GM21528 (cell line): ENCODE data around the gene HS2ST1.
A peak's percentile ranks its signal among the peaks of the same experiment; 100 is the strongest.
"Not testable (repeated sequence)": the region's sequence is repeated elsewhere in the genome, so short reads cannot be mapped to it uniquely, and the experiment has no call there.

Source experiments
- ATAC-seq: cut with Tn5 transposase; IDR thresholded peaks from one replicate; pipeline ENCODE4 v1.9.1; 2021; ENCODE audit warnings: mild to moderate bottlenecking, moderate library complexity; ENCODE audit not compliant: unreplicated experiment, low FRiP score

The HS2ST1 gene

DNA sequence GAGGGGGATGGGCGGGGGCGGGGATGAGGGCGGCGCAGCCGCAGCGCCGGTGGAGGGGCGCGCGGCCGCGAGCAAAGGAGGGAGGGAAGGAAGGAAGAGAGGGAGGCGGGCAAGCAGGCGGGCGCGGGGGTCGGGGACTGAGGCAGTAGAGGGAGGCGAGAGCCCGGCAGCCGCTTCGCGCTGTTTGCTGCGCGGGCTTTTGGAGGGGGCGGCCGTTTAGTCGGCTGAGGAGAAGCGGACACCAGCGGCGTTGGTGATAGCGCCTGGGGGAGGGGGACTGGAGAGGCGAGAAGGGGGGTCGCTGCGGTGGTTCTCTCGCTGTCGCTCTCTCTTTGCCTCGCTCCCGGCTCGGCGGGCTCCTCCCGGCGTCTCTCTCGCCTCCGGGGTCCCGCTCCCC is at the start of gene HS2ST1:
Gene HS2ST1 (plus strand): TSS at position 35 of the 397 bp plus-strand sequence.
- ATAC-seq, result no peak

DNA sequence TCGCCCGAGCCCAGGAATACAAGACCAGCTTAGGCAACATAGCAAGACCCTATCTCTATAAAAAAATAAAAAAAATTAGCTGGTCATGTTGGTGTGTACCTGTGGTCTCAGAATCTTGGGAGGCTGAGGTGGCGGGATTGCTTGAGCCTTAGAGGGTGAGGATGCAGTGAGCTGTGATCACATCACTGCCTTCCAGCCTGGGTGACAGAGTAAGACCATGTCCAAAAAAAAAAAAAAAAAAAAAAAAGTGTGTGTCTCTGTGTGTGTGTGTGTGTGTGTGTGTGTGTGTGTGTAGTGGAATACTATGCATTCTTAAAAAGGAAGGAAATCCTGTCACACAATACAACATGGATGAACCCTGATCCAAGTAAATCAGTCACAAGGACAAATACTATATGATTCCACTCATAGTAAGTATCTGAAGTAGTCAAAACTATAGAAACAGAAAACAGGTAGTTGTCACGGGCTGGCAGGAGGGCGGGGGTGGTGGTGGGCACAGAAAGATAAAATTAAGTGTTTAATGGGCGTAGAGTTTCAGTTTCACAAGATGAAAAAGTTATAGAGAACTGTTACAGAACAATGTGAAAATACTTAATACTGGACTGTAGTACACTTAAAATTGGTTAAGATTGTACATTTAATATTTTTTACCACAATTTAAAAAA is 48.3 kb upstream of the HS2ST1 start:
- ATAC-seq, result peak; percentile 56

DNA sequence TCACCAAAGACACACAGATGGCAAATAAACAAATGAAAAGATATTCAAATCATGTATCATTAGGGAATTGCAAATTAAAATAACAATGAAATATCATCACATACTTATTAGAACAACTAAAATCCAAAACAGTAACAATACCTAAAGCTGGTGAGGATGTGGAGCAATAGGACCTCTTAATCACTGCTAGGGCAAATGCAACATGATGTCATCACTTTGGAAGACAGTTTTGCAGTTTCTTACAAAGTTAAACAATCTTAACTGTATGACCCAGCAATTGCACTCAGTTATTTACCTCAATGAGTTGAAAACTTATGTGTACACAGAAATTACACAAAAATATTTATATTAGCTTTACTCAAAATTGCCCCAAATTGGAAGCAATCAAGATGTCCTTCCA is 47.8 kb upstream of the HS2ST1 start:
- no peak for ATAC-seq

DNA sequence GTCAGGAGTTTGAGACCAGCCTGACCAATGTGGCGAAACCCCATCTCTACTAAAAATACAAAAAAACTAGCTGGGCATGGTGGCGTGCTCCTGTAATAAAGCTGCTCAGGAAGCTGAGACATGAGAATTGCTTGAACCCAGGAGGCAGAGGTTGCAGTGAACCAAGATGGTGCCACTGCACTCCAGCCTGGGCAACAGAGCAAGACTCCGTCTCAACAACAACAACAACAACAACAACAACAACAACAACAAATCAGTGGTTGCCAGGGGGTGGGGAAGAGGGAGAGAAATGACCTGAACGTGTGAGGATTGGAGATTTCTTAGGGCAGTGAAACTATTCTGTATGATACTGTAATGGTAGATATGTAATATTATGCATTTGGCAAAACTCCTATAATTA is 47.2 kb upstream of the HS2ST1 start:
- ATAC-seq, result not testable (repeated sequence)

DNA sequence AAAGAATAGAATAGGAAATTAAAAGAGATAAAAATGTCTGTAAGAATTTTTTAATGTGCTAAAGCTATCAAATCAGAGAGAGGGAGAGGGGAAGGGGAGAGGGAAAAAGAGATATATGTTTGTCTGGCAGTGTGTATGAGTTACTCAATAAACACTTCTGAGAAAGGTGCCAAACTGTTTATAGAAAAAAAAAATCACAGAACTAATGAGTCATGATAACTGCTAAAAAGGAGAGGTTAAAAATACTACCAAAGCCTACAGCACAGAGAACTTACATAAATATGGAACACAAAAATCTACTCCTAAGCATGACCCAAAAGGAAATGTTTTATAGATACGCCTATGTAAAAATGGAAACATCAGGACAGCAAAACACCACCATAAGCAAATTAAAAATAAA is 46.0 kb upstream of the HS2ST1 start:
- ATAC-seq, result no peak

DNA sequence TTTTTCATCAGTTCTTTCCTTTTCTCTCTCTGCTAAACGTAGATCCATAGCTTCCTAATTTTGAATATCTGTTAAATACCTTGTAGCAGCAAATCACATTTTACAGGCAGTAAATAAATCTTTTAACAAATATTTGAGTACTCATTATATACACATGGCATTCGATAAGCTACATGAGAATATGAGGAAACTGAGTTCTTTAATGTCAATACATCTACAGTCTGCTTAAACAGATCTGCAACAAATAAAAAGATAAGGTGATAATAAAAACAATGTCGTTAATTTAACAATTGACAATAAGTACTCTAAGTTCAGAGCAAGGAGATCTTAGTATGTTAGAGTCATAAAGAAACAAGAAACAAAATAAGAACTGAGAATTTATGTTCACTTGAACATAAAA is 43.4 kb upstream of the HS2ST1 start:
- no peak for ATAC-seq

DNA sequence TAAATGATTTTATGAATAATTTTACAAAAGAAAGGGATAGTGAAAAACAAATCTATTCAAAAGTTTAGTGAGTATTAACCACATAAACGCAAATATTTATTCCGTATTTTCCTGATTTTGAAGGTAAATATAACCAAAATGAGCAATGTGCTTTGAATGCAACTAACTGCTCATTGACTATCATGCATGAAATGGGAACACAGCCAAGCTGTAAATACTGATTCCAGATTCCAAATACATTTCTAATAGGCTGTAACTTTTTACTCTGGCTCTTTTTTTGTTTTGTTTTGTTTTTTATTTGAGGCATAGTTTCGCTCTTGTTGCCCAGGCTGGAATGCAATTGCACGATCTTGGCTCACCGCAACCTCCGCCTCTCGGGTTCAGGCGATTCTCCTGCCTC is 42.3 kb upstream of the HS2ST1 start:
- ATAC-seq, result no peak

DNA sequence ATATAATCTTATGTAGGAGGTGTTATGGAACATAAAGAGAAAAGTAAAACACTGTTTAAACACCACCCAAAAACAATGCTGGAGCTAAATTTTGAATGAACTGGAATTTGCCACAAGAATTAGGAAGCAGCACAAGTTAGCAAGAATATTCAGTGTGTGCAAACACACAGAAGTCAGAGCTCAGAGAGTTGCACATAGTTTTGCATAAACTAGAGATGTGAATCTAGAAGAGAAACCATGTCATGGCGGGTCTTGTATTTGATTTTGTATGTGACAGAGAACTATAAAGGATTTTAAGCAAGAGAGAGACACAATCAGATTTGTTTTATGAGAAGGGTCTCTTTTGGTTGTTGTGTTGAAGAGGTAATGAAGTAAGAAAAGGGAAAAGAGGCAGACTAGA is 38.7 kb upstream of the HS2ST1 start:
- ATAC-seq, result no peak

DNA sequence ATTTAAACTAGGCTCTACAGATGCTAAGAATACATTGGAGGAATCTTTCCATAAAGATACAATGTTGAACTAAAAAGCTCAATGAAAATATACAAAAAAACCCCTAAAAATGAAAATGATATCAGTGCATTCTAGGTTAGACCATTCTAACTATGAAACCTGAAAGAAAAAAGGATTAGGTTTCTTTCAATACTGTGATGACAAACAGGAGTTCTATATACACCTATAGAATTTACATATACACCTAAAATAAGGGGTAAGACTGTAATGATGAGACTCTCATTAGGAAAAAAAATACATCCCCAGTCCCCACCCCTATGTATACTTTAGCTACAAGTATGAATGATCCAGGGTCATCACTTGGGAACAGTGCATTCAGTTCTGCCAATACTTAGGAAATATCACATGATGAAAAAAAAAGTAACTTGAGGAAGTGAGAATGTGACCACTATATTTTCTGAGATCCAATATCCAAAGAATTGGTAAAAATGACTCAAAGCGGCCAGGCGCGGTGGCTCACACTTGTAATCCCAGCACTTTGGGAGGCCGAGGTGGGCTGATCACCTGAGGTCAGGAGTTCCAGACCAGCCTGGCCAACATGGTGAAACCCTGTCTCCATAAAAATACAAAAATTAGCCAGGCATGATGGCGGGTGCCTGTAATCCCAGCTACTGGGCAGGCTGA is 26.8 kb upstream of the HS2ST1 start:
- ATAC-seq, result no peak

DNA sequence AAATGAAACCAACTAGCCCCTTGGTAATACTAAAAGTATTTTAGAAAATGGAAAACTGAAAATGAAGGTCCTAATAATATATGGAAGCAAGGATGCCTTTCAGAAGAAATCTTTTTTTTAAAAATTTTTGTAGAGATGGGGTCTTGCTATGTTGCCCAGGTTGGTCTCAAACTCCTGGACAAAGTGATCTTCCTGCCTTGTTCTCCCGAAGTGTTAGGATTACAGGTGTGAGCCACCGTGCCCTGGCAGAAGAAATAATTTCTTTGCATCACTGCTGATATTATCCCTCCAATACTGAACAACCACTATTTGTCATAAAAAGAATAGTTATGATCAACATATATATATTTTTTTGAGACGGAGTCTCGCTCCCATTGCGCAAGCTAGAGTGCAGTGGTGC is 26.1 kb upstream of the HS2ST1 start:
- no peak for ATAC-seq

DNA sequence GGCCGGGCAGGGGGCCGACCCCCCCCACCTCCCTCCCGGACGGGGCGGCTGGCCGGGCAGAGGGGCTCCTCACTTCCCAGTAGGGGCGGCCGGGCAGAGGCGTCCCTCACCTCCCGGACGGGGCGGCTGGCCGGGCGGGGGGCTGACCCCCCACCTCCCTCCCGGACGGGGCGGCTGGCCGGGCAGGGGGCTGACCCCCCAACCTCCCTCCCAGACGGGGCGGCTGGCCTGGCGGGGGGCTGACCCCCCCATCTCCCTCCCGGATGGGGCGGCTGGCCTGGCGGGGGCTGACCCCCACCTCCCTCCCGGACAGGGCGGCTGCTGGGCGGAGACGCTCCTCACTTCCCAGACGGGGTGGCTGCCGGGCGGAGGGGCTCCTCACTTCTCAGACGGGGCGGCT is 15.0 kb upstream of the HS2ST1 start:
- ATAC-seq, result not testable (repeated sequence)

DNA sequence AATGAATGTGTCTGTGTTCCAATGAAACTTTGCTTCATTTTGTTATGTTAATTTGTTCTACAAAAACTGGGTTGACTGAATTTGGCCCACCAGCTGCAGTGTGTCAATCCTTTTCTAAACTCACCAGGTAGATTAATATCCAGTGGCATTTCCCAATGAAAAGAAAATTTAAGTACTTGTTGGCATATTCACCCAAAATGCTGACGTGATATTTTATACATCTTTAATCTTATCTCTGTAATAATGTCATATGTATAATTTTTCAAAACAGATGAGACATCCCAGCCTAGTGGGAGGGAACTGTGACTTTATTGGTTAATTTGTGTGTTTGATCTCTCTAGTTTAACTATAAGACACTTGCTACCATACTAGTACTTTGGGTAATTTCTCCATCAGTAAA is 8.6 kb upstream of the HS2ST1 start:
- no peak for ATAC-seq

DNA sequence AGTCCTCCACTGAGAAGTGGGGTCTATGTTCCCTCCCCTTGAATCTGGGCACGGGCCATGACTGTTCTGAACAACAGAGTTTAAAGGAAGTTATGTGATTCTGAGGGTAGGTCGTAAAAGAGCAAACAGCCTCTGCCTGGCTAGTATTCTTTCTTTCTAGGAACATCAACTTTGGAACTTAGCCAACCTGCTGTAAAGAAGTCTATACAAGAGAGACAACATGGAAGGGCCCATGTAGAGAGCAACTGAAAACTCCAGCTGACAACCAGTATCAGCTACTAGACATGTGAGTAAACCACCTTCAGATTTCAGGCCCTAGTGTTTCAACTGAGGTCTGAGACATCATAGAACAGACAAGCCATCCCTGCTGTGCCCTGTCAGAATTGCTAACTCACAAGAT is 8.0 kb upstream of the HS2ST1 start:
- ATAC-seq, result no peak

DNA sequence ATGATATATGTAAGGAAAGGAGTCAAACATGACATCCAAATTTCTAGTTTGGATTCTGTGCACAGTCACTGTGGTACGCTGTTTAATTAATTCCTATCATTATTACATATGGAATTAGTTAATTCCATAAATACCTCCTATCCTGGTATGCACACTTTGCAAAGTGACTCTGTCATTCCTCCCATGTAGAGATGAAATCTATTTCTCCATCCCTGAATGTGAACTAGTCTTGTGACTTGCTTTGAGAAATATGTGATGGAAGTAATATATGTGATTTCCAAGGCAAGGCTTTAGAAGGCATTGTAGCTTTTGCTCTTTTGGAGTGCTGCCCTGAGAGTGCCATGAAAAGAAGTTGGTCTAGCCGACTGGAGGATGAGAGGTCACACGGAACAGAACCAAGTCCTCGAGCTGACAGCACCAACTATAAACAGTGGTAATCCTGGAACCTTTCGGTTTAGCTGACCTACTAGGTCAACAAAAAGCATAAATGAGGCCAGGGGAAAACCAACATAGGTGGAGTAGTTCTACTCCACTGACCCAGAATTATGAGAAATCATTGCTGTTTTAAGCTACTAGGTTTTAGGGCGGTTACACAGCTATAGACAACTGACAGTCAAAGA is 2.0 kb upstream of the HS2ST1 start:
- ATAC-seq, result no peak

DNA sequence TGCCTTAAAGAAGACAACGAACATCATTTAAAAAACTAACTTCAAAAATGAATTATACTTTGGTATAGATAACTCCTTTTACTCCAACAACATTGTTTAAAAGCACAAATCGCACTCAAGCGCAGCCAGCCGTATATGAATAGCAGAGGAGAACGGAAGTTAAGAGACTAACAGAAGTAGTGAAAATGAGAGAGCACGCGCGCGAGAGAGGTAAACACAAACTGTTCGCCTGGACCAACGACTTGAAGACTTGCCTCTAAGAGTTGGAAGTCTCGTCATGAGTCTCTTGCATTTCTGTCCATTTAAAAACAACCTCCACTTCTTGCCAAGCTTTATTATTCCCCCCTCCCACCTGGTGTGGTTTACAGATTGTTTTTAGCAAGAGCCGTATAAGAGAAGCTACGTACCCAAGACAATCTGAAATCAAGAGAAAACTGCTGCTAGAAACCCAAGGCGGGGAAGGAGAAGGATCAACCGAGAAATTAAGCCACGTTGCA is 988 bp upstream of the HS2ST1 start:
- ATAC-seq, result no peak

DNA sequence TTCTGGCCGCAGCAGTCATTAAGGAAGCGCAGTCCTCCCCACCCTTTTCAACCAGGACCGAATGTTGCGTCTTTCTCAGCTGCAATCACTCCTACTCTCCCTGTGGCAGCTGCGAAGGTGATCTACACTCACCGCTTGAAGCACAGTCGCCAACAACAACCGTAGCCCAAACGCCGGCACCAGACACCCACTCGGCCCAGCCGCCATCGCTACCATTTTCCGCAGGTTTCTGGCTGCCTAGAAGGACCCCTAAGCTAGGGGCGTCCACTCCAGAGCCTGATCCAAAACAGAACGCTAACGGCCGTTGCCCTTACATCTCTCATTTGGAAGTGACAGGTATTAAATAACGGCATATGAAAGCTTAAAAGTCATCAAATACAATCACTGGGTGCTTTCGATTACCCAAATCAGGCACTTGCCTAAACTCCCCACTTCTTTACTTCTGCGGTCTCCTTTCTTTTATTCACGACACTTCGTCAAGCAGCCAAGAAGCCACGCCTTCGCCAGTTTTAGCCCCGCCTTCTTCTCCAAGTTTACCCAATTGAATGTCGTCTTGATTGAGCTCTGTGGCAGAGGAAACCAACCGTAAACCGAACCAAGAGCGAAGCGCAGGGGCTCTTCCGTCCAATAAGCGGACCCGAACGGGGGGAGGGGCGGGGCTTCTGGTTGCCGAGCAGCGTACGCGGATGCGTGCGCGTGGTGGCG is 387 bp upstream of the HS2ST1 start, which contains the start of gene SELENOF:
Gene SELENOF (minus strand): TSS at position 231 of the 705 bp plus-strand sequence. CDS start 15 bp downstream, at position 216.
- ATAC-seq, result peak; percentile 83

DNA sequence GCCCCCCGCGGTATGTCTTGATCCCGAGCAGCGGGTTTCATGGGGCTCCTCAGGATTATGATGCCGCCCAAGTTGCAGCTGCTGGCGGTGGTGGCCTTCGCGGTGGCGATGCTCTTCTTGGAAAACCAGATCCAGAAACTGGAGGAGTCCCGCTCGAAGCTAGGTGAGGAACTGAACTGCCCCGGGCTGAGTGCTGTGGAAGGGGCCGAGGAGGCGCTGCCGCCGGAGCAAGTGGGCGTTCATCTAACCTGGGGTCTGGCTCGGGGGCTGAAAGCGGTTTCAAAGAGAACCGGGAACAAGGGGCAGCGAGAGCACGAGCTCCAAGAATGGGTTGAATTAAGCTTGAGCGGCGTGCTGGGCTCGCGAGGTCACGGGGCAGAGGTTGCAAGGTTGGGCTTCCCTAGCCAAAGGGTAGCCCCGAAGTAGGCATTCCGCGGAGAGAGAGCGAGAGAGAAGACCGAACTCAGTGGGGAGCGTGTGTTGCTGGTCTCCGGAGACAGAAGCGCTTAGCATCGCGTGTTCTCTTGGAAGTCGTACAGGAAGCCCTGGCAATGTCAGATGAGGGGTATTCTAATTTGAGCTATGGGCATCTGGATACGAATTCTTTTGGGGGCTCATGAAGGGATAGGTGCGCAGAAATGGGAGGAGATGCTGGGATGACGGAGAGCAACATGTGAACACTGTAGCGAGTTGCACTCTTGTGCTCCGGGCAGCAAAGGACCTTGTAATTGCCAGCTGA is 732 bp downstream of the HS2ST1 start:
- peak; percentile 27 for ATAC-seq

DNA sequence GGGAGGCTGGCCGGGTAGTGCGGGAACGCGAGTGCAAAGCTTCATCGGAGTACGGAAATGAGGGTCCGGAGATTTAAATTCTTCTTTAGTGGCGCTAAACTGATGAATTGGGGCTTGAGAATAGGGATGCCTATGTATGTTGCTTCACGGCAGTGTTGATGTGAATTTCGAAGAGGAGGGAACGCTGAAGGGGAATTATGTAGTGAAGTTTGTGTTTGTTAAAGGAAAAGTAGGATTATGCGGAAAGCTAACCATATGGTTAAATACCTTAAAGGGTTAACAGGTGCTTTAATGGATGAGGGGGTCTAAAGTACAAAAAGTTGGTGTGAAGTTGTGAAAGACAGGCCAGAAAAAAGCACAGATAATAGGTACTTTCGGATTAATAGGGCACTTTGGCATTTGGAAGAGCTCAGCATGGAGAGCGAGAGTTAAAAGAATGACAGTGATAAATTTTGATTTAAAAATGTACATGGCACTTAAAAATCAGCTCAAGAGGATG is 1.4 kb downstream of the HS2ST1 start:
- no peak for ATAC-seq

DNA sequence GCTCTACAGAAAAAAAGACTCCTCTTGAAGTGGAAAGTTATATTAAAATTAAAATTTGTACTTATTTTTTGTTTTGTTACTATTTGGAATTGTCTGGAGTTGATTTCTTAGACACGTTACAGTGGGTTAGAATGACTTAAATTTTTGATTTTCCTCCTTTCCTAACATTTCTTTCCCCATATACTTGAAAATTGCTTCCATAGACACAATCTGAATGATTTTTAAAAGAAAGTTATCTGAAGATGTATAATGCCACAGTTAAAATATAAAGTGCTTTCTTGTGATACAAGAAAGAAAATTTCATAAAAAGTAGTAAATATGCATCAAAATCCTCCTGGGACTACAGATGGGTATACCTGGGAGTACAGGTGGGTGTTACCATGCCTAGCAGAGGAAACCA is 2.3 kb downstream of the HS2ST1 start:
- ATAC-seq, result no peak

DNA sequence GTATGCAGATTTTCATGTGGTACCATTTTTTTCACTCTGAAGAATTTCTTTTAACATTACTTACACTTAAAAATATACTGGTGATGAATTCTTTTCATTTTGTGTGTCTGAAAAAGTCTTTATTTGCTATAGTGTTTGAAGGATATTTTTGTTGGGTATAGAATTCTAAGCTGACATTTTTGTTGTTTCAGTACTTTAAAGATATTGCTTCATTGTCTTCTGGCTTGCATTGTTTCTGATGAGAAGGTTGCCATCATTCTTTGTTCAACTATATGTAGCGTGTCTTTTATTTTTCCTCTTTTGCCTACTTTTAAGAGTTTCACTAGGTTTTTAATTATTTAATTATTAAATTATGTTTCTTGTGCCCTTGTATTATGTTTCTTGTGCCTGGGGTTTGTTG is 8.0 kb downstream of the HS2ST1 start:
- no peak for ATAC-seq
